Suppressor macrophage treated with lipopolysaccharide for 1 hour (primary cell): ENCODE measurements around the gene CGNL1.

Experiments
- DNase-seq, 3 donors: peaks; one replicate each; pipeline ENCODE4 v3.0.0-alpha.2; 2020 to 2022

CGNL1 gene

GRCh38 chr15:57375827-57376695, at the start of gene CGNL1:
TSS of gene CGNL1 (plus strand) at chr15:57376505. CDS start at chr15:57438000, 61,495 bp downstream.
- peak; percentile 22 to 63 (median 34) for DNase-seq

- DNase-seq, result no peak
Observed at GRCh38 chr15:57327985-57328471, 48.3 kb upstream of the CGNL1 start.

GRCh38 chr15:57328479-57328878, 47.8 kb upstream of the CGNL1 start:
- no peak for DNase-seq

- no peak for DNase-seq
Observed at GRCh38 chr15:57328897-57329296, 47.4 kb upstream of the CGNL1 start.

GRCh38 chr15:57329582-57330367, 46.5 kb upstream of the CGNL1 start:
- DNase-seq, result no peak

GRCh38 chr15:57330619-57331340, 45.5 kb upstream of the CGNL1 start:
- DNase-seq, result no peak

- DNase-seq, result no peak
Observed at GRCh38 chr15:57332326-57332725, 44.0 kb upstream of the CGNL1 start.

- no peak for DNase-seq
Observed at GRCh38 chr15:57333487-57333886, 42.8 kb upstream of the CGNL1 start.

GRCh38 chr15:57334257-57334656, 42.0 kb upstream of the CGNL1 start:
- no peak for DNase-seq

- DNase-seq, result no peak
Observed at GRCh38 chr15:57335293-57335715, 41.0 kb upstream of the CGNL1 start.

- DNase-seq, result no peak
Observed at GRCh38 chr15:57335719-57336118, 40.6 kb upstream of the CGNL1 start.

- DNase-seq, result peak; percentile 59 to 67 (median 63)
Observed at GRCh38 chr15:57337868-57338411, 38.4 kb upstream of the CGNL1 start.

GRCh38 chr15:57339321-57339720, 37.0 kb upstream of the CGNL1 start:
- no peak for DNase-seq

- DNase-seq, result peak; percentile 69 to 82 (median 72)
Observed at GRCh38 chr15:57340682-57341259, 35.5 kb upstream of the CGNL1 start.

GRCh38 chr15:57343048-57343447, 33.3 kb upstream of the CGNL1 start:
- DNase-seq, result no peak

GRCh38 chr15:57343498-57343897, 32.8 kb upstream of the CGNL1 start:
- DNase-seq, result no peak

- DNase-seq, result no peak
Observed at GRCh38 chr15:57344282-57344681, 32.0 kb upstream of the CGNL1 start.

- peak in 1 of 3 donors; percentile 11 for DNase-seq
Observed at GRCh38 chr15:57345584-57345983, 30.7 kb upstream of the CGNL1 start.

- DNase-seq, result no peak
Observed at GRCh38 chr15:57348081-57348480, 28.2 kb upstream of the CGNL1 start.

GRCh38 chr15:57352535-57353316, 23.6 kb upstream of the CGNL1 start:
- no peak for DNase-seq

GRCh38 chr15:57353317-57353804, 22.9 kb upstream of the CGNL1 start:
- no peak for DNase-seq
